ENCODE measurements around the gene EIF3A. TPM values are rescaled to one million over a fixed set of nuclear protein-coding genes. Genes with fewer than 3 reads are reported as not detected.
"Not testable (repeated sequence)": the region's sequence is repeated elsewhere in the genome, so short reads cannot be mapped to it uniquely, and the experiment has no call there.

The EIF3A gene
- total and polyA plus RNA-seq, 3 experiments from 2014 or later = 75.3 to 195 (median 181) TPM

DNA sequence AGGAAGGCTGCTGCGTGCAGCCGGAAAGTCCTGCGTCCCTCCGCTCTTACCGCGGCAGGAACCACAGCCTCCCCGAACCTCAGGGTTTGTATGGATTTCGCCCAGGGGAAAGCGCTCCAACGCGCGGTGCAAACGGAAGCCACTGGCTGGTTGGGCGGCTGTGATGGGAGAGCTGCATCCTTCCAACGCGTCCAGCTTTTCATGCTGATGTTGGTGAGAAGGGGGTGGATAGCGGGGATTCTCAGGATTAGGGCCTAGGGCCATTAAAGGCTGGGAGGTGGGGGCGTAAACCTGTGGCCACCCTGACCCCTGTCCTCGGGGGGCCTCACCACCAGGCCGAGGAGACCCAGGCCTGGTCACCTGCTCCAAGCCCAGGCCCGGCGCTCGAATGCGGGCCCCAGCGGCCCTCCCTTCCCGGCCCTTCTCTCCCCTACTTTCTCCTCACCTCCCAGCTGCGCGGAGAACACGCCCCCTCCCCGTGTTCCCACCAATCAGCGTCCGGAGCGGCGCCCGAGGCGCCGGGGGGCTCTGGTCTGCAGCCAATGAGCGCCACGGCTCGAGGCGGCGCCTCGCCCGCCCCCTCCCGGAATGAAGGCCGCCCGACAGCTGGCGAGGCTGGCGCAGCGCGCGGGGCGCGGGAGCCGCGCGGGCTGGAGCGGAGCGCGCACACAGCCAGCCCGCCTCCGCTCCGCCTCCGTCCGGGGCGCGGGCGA is 51.6 kb downstream of the EIF3A start:
- no peaks in the 10 kb centered on the region for H3K27me3 ChIP-seq (ENCODE audit: insufficient read depth, low read length, poor library complexity, severe bottlenecking)
- peaks cover under 1% of the 10 kb centered on the region for H3K36me3 ChIP-seq (ENCODE audit: insufficient read depth, low read length)
- peaks cover 8 to 18% (median 10%) of the 10 kb centered on the region in 3 donors for H3K4me1 Mint-ChIP-seq
- peak overlapping the region; percentile 71 to 92 (median 81) for H3K4me3 Mint-ChIP-seq
- no peaks in the 10 kb centered on the region for H3K27me3 Mint-ChIP-seq
- peak overlapping the region in 2 of 8 donors; percentile 30 to 73 for H3K27ac Mint-ChIP-seq
- no peaks in the 10 kb centered on the region for H3K9me3 ChIP-seq (ENCODE audit: low read length)
- peaks cover 11% of the 10 kb centered on the region for H3K4me1 ChIP-seq (ENCODE audit: insufficient read depth, low read length)
- no peaks in the 10 kb centered on the region for H3K9me3 Mint-ChIP-seq
- H3K4me3 ChIP-seq (ENCODE audit: low read length) = peak overlapping the region; percentile 39
- H3K27ac ChIP-seq (ENCODE audit: low read depth, low read length) = no peak overlapping the region
- ChIA-PET CTCF (interaction anchor here (1.3 to 1.5 kb wide), 2 partner anchors 47 to 416 kb away, joined by 3 read pairs; no protein-coding TSS in a partner anchor), POLR2A (interaction anchor here (0.6 to 1.6 kb wide), 2 partner anchors 12 to 275 kb away, joined by 3 to 5 read pairs; partner anchors contain the start of gene CACUL1)
- DNase-seq = peak; percentile 72 to 89 (median 77)
- H3K36me3 Mint-ChIP-seq = peaks cover 0 to 14% (median 3%) of the 10 kb centered on the region in 3 donors

DNA sequence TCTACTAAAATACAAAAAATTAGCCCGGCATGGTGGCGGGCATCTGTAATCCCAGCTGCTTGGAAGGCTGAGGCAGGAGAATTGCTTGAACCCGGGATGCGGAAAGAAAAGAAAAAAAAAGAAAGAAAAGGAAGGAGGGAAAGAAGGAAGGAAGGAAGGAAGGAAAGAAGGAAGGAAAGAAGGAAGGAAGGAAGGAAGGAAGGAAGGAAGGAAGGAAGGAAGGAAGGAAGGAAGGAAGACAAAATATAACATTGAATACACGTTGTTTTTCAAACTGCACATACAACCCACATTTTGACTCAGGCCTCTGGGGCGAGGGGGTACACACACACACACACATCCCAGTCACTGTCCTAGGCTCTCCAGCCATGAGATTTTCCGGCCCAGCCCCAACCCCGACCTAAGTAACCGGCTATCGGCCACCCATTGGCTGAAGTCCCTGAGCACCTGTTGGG is 52.1 kb downstream of the EIF3A start:
- peaks cover 11% of the 10 kb centered on the region for H3K4me1 ChIP-seq (ENCODE audit: insufficient read depth, low read length)
- not testable (repeated sequence) for H3K9me3 ChIP-seq (ENCODE audit: low read length); H3K36me3 Mint-ChIP-seq; DNase-seq; H3K9me3 Mint-ChIP-seq; H3K36me3 ChIP-seq (ENCODE audit: insufficient read depth, low read length); H3K27me3 ChIP-seq (ENCODE audit: insufficient read depth, low read length, poor library complexity, severe bottlenecking); H3K4me3 ChIP-seq (ENCODE audit: low read length); H3K27ac ChIP-seq (ENCODE audit: low read depth, low read length); H3K27me3 Mint-ChIP-seq
- POLR2A ChIA-PET = interaction anchor here (0.6 kb wide), 1 partner anchor 13 kb away, joined by 5 read pairs; no protein-coding TSS in a partner anchor
- H3K27ac Mint-ChIP-seq = peak overlapping the region in 4 of 8 donors; percentile 30 to 81 (median 58)
- peak overlapping the region; percentile 71 to 92 (median 81) for H3K4me3 Mint-ChIP-seq
- peaks cover 8 to 18% (median 10%) of the 10 kb centered on the region in 3 donors for H3K4me1 Mint-ChIP-seq
- CTCF ChIA-PET = interaction anchor here (1.3 kb wide), 1 partner anchor 417 kb away, joined by 3 read pairs; no protein-coding TSS in a partner anchor

DNA sequence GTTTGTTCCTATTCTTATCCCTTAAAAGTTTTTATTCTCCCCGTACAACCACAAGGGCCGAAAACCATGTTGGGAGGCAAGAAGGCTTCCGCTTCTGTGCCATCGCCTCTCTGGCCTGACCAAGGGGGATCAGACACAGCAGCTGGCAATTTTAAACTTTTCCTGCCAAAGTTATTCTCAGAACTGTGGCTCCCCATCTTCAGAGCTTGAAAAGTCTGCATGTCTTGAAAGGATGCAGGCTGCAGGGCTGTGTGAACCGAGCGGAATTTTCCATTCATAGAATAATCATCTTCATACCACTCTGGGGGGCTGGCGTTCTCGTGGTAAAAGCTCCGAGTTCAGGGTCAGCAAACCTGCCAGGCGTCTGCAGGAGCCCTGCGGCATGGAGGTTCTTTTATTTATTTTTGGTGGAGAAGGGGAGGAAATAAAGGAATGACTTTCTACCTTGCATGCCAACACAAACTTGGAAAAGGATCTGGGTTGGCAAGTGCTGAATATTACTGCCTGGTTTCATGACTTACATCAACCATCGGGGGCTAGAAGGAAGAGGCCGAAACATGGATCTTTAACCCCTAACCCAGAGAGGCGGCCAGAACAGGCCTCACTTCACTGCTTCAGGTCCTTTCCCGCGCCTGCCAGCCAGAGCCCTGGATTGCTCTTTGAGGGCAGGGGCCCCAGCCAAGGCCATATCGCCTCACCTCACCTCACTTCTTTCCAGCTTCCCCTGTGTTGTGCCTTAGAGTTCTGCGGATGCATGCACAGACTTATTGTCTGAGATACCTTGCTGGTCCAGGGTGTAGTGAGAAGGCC is 54.1 kb downstream of the EIF3A start:
- Mint-ChIP-seq H3K4me3 (peak overlapping the region in 1 of 7 donors; percentile 50), H3K9me3 (no peaks in the 10 kb centered on the region), H3K4me1 (peaks cover 8 to 17% (median 8%) of the 10 kb centered on the region in 3 donors), H3K27me3 (no peaks in the 10 kb centered on the region), H3K36me3 (no peaks in the 10 kb centered on the region), H3K27ac (peak overlapping the region in 2 of 8 donors; percentile 48 to 84)
- no peaks in the 10 kb centered on the region for H3K36me3 ChIP-seq (ENCODE audit: insufficient read depth, low read length)
- no peak for DNase-seq
- H3K4me3 ChIP-seq (ENCODE audit: low read length) = no peak overlapping the region
- no peaks in the 10 kb centered on the region for H3K9me3 ChIP-seq (ENCODE audit: low read length)
- ChIA-PET CTCF (no interaction called here), POLR2A (no interaction called here)
- H3K27ac ChIP-seq (ENCODE audit: low read depth, low read length) = no peak overlapping the region
- H3K4me1 ChIP-seq (ENCODE audit: insufficient read depth, low read length) = peaks cover 10% of the 10 kb centered on the region
- no peaks in the 10 kb centered on the region for H3K27me3 ChIP-seq (ENCODE audit: insufficient read depth, low read length, poor library complexity, severe bottlenecking)

DNA sequence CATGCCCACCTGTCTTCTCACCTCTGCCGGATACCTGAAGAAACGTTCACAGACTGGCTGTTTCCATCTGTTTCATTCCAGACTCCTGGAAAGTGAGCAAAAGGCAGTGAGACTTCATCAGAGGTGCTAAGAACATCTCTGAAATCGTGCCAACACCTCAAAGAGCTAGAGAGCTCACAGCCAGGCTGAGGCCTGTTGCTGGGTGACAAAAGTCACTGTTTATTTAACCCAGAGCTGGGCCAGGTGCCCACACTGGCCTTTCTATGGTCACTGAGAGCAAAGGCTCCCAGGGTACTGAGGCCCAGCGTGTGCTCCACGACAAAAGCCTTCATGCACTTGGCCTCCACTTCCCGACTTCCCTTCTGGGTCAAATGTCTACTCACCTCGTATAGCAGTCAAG is 54.8 kb downstream of the EIF3A start:
- ChIA-PET POLR2A (no interaction called here), CTCF (no interaction called here)
- Mint-ChIP-seq H3K36me3 (no peaks in the 10 kb centered on the region), H3K9me3 (no peaks in the 10 kb centered on the region), H3K4me3 (peak overlapping the region in 1 of 7 donors; percentile 6), H3K27ac (peak overlapping the region in 1 of 8 donors; percentile 48), H3K4me1 (peaks cover 1 to 9% (median 6%) of the 10 kb centered on the region in 3 donors), H3K27me3 (peaks cover 0 to 1% of the 10 kb centered on the region in 2 donors)
- H3K27me3 ChIP-seq (ENCODE audit: insufficient read depth, low read length, poor library complexity, severe bottlenecking) = no peaks in the 10 kb centered on the region
- H3K4me1 ChIP-seq (ENCODE audit: insufficient read depth, low read length) = peaks cover 2% of the 10 kb centered on the region
- no peak for DNase-seq
- no peak overlapping the region for H3K27ac ChIP-seq (ENCODE audit: low read depth, low read length)
- H3K4me3 ChIP-seq (ENCODE audit: low read length) = no peak overlapping the region
- no peaks in the 10 kb centered on the region for H3K36me3 ChIP-seq (ENCODE audit: insufficient read depth, low read length)
- no peaks in the 10 kb centered on the region for H3K9me3 ChIP-seq (ENCODE audit: low read length)

DNA sequence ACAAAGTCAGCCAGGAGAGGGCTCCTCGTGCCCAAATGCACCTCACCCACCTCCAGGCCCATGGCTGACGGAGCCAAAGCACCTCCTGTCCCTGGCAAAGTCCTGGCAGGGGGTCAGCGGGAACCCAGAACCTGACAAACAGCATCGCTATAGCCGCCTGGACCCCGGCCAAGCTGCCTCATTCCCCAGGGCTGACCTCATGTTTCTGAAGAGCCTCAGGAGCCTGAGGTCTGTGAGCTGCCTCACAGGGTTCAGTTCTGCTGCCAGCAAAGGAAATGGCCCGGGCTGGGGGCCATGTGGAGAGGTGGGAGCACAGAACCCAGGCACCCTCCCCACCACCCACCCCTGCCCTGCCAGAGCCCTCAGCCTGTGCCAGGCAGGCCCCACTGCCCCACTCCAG is 55.3 kb downstream of the EIF3A start:
- POLR2A ChIA-PET = no interaction called here

DNA sequence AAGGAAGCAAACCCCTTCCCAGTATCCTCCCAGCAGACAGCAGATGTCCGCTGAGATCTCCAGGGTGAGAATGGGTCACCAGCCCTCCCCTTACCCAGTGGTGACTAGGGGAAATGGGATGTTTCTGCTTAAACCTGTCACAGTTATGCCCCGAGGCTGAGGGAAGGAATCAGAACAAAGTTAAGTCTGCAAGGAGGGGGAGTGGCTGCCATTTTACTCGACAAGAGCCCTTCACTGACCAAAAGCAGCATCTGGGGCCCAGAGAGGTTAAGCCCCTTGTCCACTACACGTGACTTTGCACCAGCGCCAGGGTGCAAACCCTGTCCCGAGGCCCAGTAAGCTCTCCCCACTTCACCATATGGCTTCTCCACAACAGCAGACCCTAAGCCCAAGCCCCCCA is 55.7 kb downstream of the EIF3A start:
- DNase-seq = no peak
- Mint-ChIP-seq H3K27ac (no peak overlapping the region), H3K4me1 (peaks cover 0 to 7% (median 6%) of the 10 kb centered on the region in 3 donors)

More for the DNA sequence above, 55.3 kb downstream of the EIF3A start:
- Mint-ChIP-seq H3K27me3 (peaks cover 0 to 2% of the 10 kb centered on the region in 2 donors), H3K36me3 (no peaks in the 10 kb centered on the region), H3K27ac (no peak overlapping the region), H3K9me3 (no peaks in the 10 kb centered on the region), H3K4me3 (no peak overlapping the region), H3K4me1 (peaks cover 0 to 7% (median 6%) of the 10 kb centered on the region in 3 donors)
- Histone ChIP-seq H3K27ac (ENCODE audit: low read depth, low read length) (no peak overlapping the region), H3K9me3 (ENCODE audit: low read length) (no peaks in the 10 kb centered on the region), H3K27me3 (ENCODE audit: insufficient read depth, low read length, poor library complexity, severe bottlenecking) (no peaks in the 10 kb centered on the region), H3K4me3 (ENCODE audit: low read length) (no peak overlapping the region), H3K36me3 (ENCODE audit: insufficient read depth, low read length) (no peaks in the 10 kb centered on the region), H3K4me1 (ENCODE audit: insufficient read depth, low read length) (no peaks in the 10 kb centered on the region)
- CTCF ChIA-PET = no interaction called here
- DNase-seq = no peak

DNA sequence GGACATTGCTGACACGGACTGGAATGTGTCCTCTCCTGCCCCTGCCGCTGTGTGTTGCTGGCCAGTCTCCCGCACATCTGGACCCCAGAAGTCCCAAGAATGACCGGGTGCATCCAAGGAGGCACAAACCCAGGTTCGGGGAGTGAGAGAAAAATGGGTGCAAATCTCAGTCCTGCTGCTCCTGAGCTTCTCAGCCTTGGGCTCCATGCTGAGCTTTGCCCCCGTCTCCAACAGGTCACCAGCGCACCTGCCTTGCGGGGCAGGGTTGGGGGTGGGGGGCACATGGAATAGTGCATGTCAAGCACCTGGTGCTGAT is 57.1 kb downstream of the EIF3A start:
- Mint-ChIP-seq H3K27ac (peak overlapping the region in 1 of 8 donors; percentile 47), H3K4me3 (no peak overlapping the region), H3K36me3 (no peaks in the 10 kb centered on the region), H3K9me3 (no peaks in the 10 kb centered on the region), H3K4me1 (peaks cover 0 to 3% (median 2%) of the 10 kb centered on the region in 3 donors), H3K27me3 (peaks cover 0 to 2% of the 10 kb centered on the region in 2 donors)
- H3K27ac ChIP-seq (ENCODE audit: low read depth, low read length) = no peak overlapping the region
- no peak for DNase-seq
- ChIA-PET CTCF (interaction anchor here (1.5 kb wide), 1 partner anchor 17 kb away, joined by 3 read pairs; no protein-coding TSS in a partner anchor), POLR2A (no interaction called here)
- H3K4me1 ChIP-seq (ENCODE audit: insufficient read depth, low read length) = no peaks in the 10 kb centered on the region
- H3K9me3 ChIP-seq (ENCODE audit: low read length) = no peaks in the 10 kb centered on the region
- H3K36me3 ChIP-seq (ENCODE audit: insufficient read depth, low read length) = no peaks in the 10 kb centered on the region
- no peaks in the 10 kb centered on the region for H3K27me3 ChIP-seq (ENCODE audit: insufficient read depth, low read length, poor library complexity, severe bottlenecking)
- H3K4me3 ChIP-seq (ENCODE audit: low read length) = no peak overlapping the region

More for the DNA sequence above, 55.7 kb downstream of the EIF3A start:
- ChIA-PET POLR2A (no interaction called here), CTCF (no interaction called here)
- Mint-ChIP-seq H3K9me3 (no peaks in the 10 kb centered on the region), H3K36me3 (no peaks in the 10 kb centered on the region), H3K27me3 (peaks cover 0 to 2% of the 10 kb centered on the region in 2 donors), H3K4me3 (no peak overlapping the region)
- Histone ChIP-seq H3K4me3 (ENCODE audit: low read length) (no peak overlapping the region), H3K4me1 (ENCODE audit: insufficient read depth, low read length) (no peaks in the 10 kb centered on the region), H3K27ac (ENCODE audit: low read depth, low read length) (no peak overlapping the region), H3K36me3 (ENCODE audit: insufficient read depth, low read length) (no peaks in the 10 kb centered on the region), H3K9me3 (ENCODE audit: low read length) (no peaks in the 10 kb centered on the region), H3K27me3 (ENCODE audit: insufficient read depth, low read length, poor library complexity, severe bottlenecking) (no peaks in the 10 kb centered on the region)

Data from CD8-positive, alpha-beta memory T cell (primary cell).